Neural crest cell (in vitro differentiated cells): ENCODE results near the gene OR6P1. TPM values are rescaled to one million over a fixed set of nuclear protein-coding genes. Genes with fewer than 3 reads are reported as not detected.

Experiments
- DNase-seq: peaks from one replicate; pipeline ENCODE4 v3.0.0; 2021; ENCODE audit warnings: low read depth, mixed read lengths, low spot score
- H3K27ac Mint-ChIP-seq: one replicate; pipeline ENCODE4 v1.8.0; 2021; ENCODE audit warnings: mild to moderate bottlenecking, mixed read lengths; ENCODE audit not compliant: unreplicated experiment
- H3K27me3 Mint-ChIP-seq: 2 replicates; pipeline ENCODE4 v1.8.0; 2021; ENCODE audit warnings: low read depth, mild to moderate bottlenecking, mixed read lengths
- H3K36me3 Mint-ChIP-seq: 2 replicates; pipeline ENCODE4 v1.8.0; 2021; ENCODE audit warnings: low read depth, mild to moderate bottlenecking, mixed read lengths
- H3K4me1 Mint-ChIP-seq: 2 replicates; pipeline ENCODE4 v1.8.0; 2021; ENCODE audit warnings: mixed read lengths
- H3K4me3 Mint-ChIP-seq: one replicate; pipeline ENCODE4 v1.8.0; 2021; ENCODE audit warnings: mild to moderate bottlenecking, mixed read lengths
- H3K9me3 Mint-ChIP-seq: 2 replicates; pipeline ENCODE4 v1.8.0; 2021; ENCODE audit warnings: mixed read lengths
- CTCF ChIP-seq: fragments of 200-600 bp; sonication (generic); conservative IDR thresholded peaks from 2 replicates; pipeline ENCODE4 v1.5.0; 2021; ENCODE audit warnings: antibody characterized with exemption, mild to moderate bottlenecking
- total RNA-seq: library from RNA; stranded (reverse); gene quantifications from 2 replicates; pipeline ENCODE4 v1.2.1, GENCODE V29; 2021

OR6P1 gene
- total RNA-seq, 1 donor from 2014 or later, result not detected

- Mint-ChIP-seq H3K9me3 (peaks cover 11% of the 10 kb centered on the region), H3K4me1 (no peaks in the 10 kb centered on the region), H3K27ac (no peak overlapping the region), H3K27me3 (peaks cover 11% of the 10 kb centered on the region), H3K36me3 (peaks cover 3% of the 10 kb centered on the region), H3K4me3 (no peak overlapping the region)
- no peak for DNase-seq
- no peak for TF ChIP-seq CTCF
These were observed 49.3 kb downstream of the OR6P1 start for GRCh38 chr1:158520955-158521665.

- H3K9me3 Mint-ChIP-seq, result peaks cover 8% of the 10 kb centered on the region
- H3K27me3 Mint-ChIP-seq, result peaks cover 15% of the 10 kb centered on the region
- TF ChIP-seq CTCF, result no peak
- H3K4me3 Mint-ChIP-seq, result no peak overlapping the region
- H3K36me3 Mint-ChIP-seq, result peaks cover 3% of the 10 kb centered on the region
- no peak overlapping the region for H3K27ac Mint-ChIP-seq
- no peak for DNase-seq
- H3K4me1 Mint-ChIP-seq, result no peaks in the 10 kb centered on the region
These were observed 50.4 kb downstream of the OR6P1 start for GRCh38 chr1:158520021-158520420.

GRCh38 chr1:158516966-158517365, 53.4 kb downstream of the OR6P1 start:
- H3K27ac Mint-ChIP-seq, result no peak overlapping the region
- H3K9me3 Mint-ChIP-seq, result no peaks in the 10 kb centered on the region
- no peaks in the 10 kb centered on the region for H3K4me1 Mint-ChIP-seq
- TF ChIP-seq CTCF, result no peak
- DNase-seq, result no peak
- H3K27me3 Mint-ChIP-seq, result peaks cover 17% of the 10 kb centered on the region
- no peak overlapping the region for H3K4me3 Mint-ChIP-seq
- H3K36me3 Mint-ChIP-seq, result no peaks in the 10 kb centered on the region

Other genes starting within 250 kb of the OR6P1 start
- not detected in 2 replicates for gene CD1B, start 239.0 kb downstream of the OR6P1 start, total RNA-seq
- not detected in 2 replicates for gene CD1E, start 216.7 kb downstream of the OR6P1 start, total RNA-seq
- gene OR10T2, start 171.1 kb downstream of the OR6P1 start, total RNA-seq, result not detected in 2 replicates
- not detected in 2 replicates for gene OR10K2, start 144.3 kb downstream of the OR6P1 start, total RNA-seq
- gene OR10K1, start 108.7 kb downstream of the OR6P1 start, total RNA-seq, result not detected in 2 replicates
- gene OR10R2, start 98.4 kb downstream of the OR6P1 start, total RNA-seq, result not detected in 2 replicates
- not detected in 2 replicates for gene OR6Y1, start 16.2 kb downstream of the OR6P1 start, total RNA-seq
- gene OR10X1, start 9.3 kb upstream of the OR6P1 start, total RNA-seq, result not detected in 2 replicates
- not detected in 2 replicates for gene OR10Z1, start 34.7 kb upstream of the OR6P1 start, total RNA-seq
- not detected in 2 replicates for gene SPTA1, start 116.1 kb upstream of the OR6P1 start, total RNA-seq
- not detected in 2 replicates for gene OR6K2, start 130.1 kb upstream of the OR6P1 start, total RNA-seq
- gene OR6K3, start 150.1 kb upstream of the OR6P1 start, total RNA-seq, result not detected in 2 replicates
- not detected in 2 replicates for gene OR6K6, start 184.1 kb upstream of the OR6P1 start, total RNA-seq
- gene OR6N1, start 201.6 kb upstream of the OR6P1 start, total RNA-seq, result not detected in 2 replicates
- gene OR6N2, start 210.6 kb upstream of the OR6P1 start, total RNA-seq, result not detected in 2 replicates